AG10803 (cell line): ENCODE data around the gene RRP1B.
A peak's percentile ranks its signal among the peaks of the same experiment; 100 is the strongest.

Experiments used
- DNase-seq: peaks from one replicate; pipeline ENCODE4 v3.0.0; 2010; ENCODE audit warnings: low read depth
- H3K4me3 ChIP-seq: 2 replicates; pipeline ENCODE4 v1.5.1; 2011; ENCODE audit warnings: mild to moderate bottlenecking, low read length, control low read depth
- TF ChIP-seq, protein P1 (sequence below): conservative IDR thresholded peaks from 2 replicates; pipeline ENCODE4 v1.5.1; 2011; ENCODE audit warnings: mild to moderate bottlenecking, low read length, control low read depth, inconsistent platforms

RRP1B gene

DNA sequence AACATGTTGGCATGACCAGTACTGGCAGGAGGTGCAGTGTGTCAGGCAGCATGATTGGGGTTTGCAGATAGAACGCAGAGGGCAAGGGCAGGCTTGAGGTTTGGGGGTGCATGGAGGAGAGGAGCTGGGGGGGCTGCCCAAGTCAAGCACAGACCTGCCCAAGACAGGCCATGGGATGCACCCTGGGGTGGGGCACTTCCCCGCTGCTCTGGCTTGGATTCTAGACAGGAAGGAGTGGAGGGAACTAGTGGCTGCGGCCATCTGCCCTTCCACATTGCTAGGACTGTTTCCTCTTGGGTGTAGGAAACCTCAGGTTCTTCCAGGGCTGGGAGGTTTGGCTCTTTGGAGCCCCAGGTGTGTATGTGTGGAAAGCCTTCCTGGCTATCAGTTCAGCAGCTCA is 62.6 kb downstream of the RRP1B start:
- no peak for DNase-seq
- TF ChIP-seq, protein P1, sequence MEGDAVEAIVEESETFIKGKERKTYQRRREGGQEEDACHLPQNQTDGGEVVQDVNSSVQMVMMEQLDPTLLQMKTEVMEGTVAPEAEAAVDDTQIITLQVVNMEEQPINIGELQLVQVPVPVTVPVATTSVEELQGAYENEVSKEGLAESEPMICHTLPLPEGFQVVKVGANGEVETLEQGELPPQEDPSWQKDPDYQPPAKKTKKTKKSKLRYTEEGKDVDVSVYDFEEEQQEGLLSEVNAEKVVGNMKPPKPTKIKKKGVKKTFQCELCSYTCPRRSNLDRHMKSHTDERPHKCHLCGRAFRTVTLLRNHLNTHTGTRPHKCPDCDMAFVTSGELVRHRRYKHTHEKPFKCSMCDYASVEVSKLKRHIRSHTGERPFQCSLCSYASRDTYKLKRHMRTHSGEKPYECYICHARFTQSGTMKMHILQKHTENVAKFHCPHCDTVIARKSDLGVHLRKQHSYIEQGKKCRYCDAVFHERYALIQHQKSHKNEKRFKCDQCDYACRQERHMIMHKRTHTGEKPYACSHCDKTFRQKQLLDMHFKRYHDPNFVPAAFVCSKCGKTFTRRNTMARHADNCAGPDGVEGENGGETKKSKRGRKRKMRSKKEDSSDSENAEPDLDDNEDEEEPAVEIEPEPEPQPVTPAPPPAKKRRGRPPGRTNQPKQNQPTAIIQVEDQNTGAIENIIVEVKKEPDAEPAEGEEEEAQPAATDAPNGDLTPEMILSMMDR = no peak
- no peak overlapping the region for H3K4me3 ChIP-seq

GRCh38 chr21:43723648-43724047 is 64.3 kb downstream of the RRP1B start:
- no peak for DNase-seq
- TF ChIP-seq, protein P1 = no peak

GRCh38 chr21:43726686-43727518 is 67.5 kb downstream of the RRP1B start:
- TF ChIP-seq, protein P1 = no peak
- no peak for DNase-seq
- no peak overlapping the region for H3K4me3 ChIP-seq

More at GRCh38 chr21:43723648-43724047, 64.3 kb downstream of the RRP1B start:
- no peak overlapping the region for H3K4me3 ChIP-seq

GRCh38 chr21:43727519-43728153 is 68.3 kb downstream of the RRP1B start:
- TF ChIP-seq, protein P1 = no peak
- H3K4me3 ChIP-seq = peak overlapping the region; percentile 60; the same call in 1 of the 2 replicates
- peak; percentile 25 for DNase-seq

GRCh38 chr21:43728154-43728466 is 68.8 kb downstream of the RRP1B start:
- TF ChIP-seq, protein P1 = no peak
- no peak for DNase-seq
- peak overlapping the region; percentile 60 for H3K4me3 ChIP-seq

- DNase-seq = peak; percentile 97
- TF ChIP-seq, protein P1 = no peak
- peak overlapping the region; percentile 60 for H3K4me3 ChIP-seq
Measured at GRCh38 chr21:43728467-43729390, 69.4 kb downstream of the RRP1B start.
